CD14-positive monocyte (primary cell): ENCODE results near the gene CASP8. TPM values are rescaled to one million over a fixed set of nuclear protein-coding genes. Genes with fewer than 3 reads are reported as not detected.

ENCODE experiments used
- DNase-seq, 3 donors: peaks; one replicate each; pipeline ENCODE4 v3.0.0-alpha.2; 2011 to 2022
- H2AFZ ChIP-seq: 2 replicates; pipeline ENCODE4 v1.6.0; 2012; ENCODE audit warnings: mild to moderate bottlenecking, low read depth, low read length, inconsistent platforms; ENCODE audit not compliant: insufficient read depth, poor library complexity, severe bottlenecking
- H3K27ac ChIP-seq, 2 donors: 1 replicate in 1 of 2; 2 replicates in 1 of 2; pipeline ENCODE4 v1.5.1; 2012 to 2013; ENCODE audit warnings: low read length in 2 of 2, control low read depth in 1 of 2, inconsistent platforms in 1 of 2, low read depth in 1 of 2, mild to moderate bottlenecking in 1 of 2
- H3K27me3 ChIP-seq, 2 donors: one replicate each; pipeline versions ENCODE4 v1.6.0 to v1.6.1; 2011 to 2013; ENCODE audit warnings: low read length in 2 of 2; ENCODE audit not compliant: control insufficient read depth in 2 of 2, insufficient read depth in 2 of 2
- H3K36me3 ChIP-seq, 2 donors: replicated peaks in 1 of 2; 1 replicate in 1 of 2; 2 replicates in 1 of 2; pipeline versions ENCODE4 v1.5.1 to v1.6.1; 2012 to 2013; ENCODE audit warnings: low read length in 2 of 2, control low read depth in 1 of 2, inconsistent platforms in 1 of 2, mild to moderate bottlenecking in 1 of 2; ENCODE audit not compliant: insufficient read depth in 2 of 2, control insufficient read depth in 1 of 2
- H3K4me1 ChIP-seq, 2 donors: 1 replicate in 1 of 2; 2 replicates in 1 of 2; pipeline versions ENCODE4 v1.5.1 to v1.6.1; 2012 to 2013; ENCODE audit warnings: low read length in 2 of 2, control low read depth in 1 of 2, inconsistent platforms in 1 of 2, mild to moderate bottlenecking in 1 of 2, moderate library complexity in 1 of 2; ENCODE audit not compliant: insufficient read depth in 2 of 2, control insufficient read depth in 1 of 2
- H3K4me2 ChIP-seq: replicated peaks from 2 replicates; pipeline ENCODE3; 2012; ENCODE audit warnings: low read length, moderate library complexity, mild to moderate bottlenecking; ENCODE audit not compliant: poor library complexity, severe bottlenecking; ENCODE audit errors: extremely low read depth
- H3K4me3 ChIP-seq, 3 experiments: fragments of 200-600 bp in 1 of 3; sonication (generic) in 1 of 3; replicated peaks in 1 of 3; 1 replicate in 2 of 3; 2 replicates in 1 of 3; pipeline ENCODE4 v1.5.1; 2011 to 2013; ENCODE audit warnings: low read length in 3 of 3, mild to moderate bottlenecking in 3 of 3, control low read depth in 2 of 3, low read depth in 2 of 3, inconsistent platforms in 1 of 3, moderate library complexity in 1 of 3
- H3K79me2 ChIP-seq: 2 replicates; pipeline ENCODE4 v1.6.0; 2012; ENCODE audit warnings: mild to moderate bottlenecking, control low read depth, inconsistent platforms, low read length, moderate library complexity; ENCODE audit not compliant: insufficient read depth
- H3K9ac ChIP-seq: 2 replicates; pipeline ENCODE4 v1.6.0; 2017; ENCODE audit warnings: low read length, mild to moderate bottlenecking; ENCODE audit not compliant: insufficient read depth, poor library complexity, severe bottlenecking
- H3K9me3 ChIP-seq, 2 donors: replicated peaks in 1 of 2; 1 replicate in 1 of 2; 2 replicates in 1 of 2; pipeline versions ENCODE4 v1.5.1 to v1.6.1; 2012 to 2013; ENCODE audit warnings: low read length in 2 of 2, control low read depth in 1 of 2; ENCODE audit not compliant: control insufficient read depth in 1 of 2, insufficient read depth in 1 of 2
- H4K20me1 ChIP-seq: 2 replicates; pipeline ENCODE4 v1.6.0; 2012; ENCODE audit warnings: mild to moderate bottlenecking, low read length, control low read depth, moderate library complexity; ENCODE audit not compliant: insufficient read depth
- H3K27ac Mint-ChIP-seq, 7 donors: one replicate each; pipeline ENCODE4 v1.8.0; 2020; ENCODE audit warnings: mild to moderate bottlenecking in 7 of 7, mixed read lengths in 7 of 7, moderate library complexity in 6 of 7, inconsistent platforms in 2 of 7
- H3K27me3 Mint-ChIP-seq, 3 donors: one replicate each; pipeline ENCODE4 v1.8.0; 2021 to 2022; ENCODE audit warnings: low read depth in 3 of 3, mild to moderate bottlenecking in 3 of 3, mixed read lengths in 3 of 3, moderate library complexity in 3 of 3, inconsistent platforms in 1 of 3
- H3K36me3 Mint-ChIP-seq, 2 donors: one replicate each; pipeline ENCODE4 v1.8.0; 2020; ENCODE audit warnings: mixed read lengths in 2 of 2, inconsistent platforms in 1 of 2, mild to moderate bottlenecking in 1 of 2
- H3K4me1 Mint-ChIP-seq: one replicate; pipeline ENCODE4 v1.8.0; 2020; ENCODE audit warnings: mild to moderate bottlenecking, mixed read lengths
- H3K4me3 Mint-ChIP-seq, 2 donors: one replicate each; pipeline ENCODE4 v1.8.0; 2020; ENCODE audit warnings: mild to moderate bottlenecking in 2 of 2, mixed read lengths in 2 of 2, moderate library complexity in 1 of 2
- H3K9me3 Mint-ChIP-seq, 7 donors: one replicate each; pipeline ENCODE4 v1.8.0; 2020 to 2022; ENCODE audit warnings: mixed read lengths in 7 of 7, mild to moderate bottlenecking in 6 of 7, moderate library complexity in 6 of 7, inconsistent platforms in 2 of 7
- CTCF ChIP-seq: fragments of 200-600 bp; IDR thresholded peaks from one replicate; pipeline ENCODE4 v1.8.0; 2022; ENCODE audit warnings: antibody characterized with exemption, mild to moderate bottlenecking
- WGBS: methylation state at CpG from one replicate; pipeline ENCODE4 v1.1.5; 2013; ENCODE audit warnings: missing lambda C conversion rate; ENCODE audit not compliant: insufficient coverage; 5-methylcytosine and 5-hydroxymethylcytosine counted together
- intact Hi-C, 2 donors: fragments of 100-400 bp; cut with micrococcal nuclease; formaldehyde crosslinking; loops; one replicate each; pipeline versions ENCODE4 v1.15.0 to v1.15.1; 2023
- polyA plus RNA-seq, 3 donors: library from polyadenylated mRNA; depleted of rRNA in 1 of 3; unstranded in 2 of 3; stranded (reverse) in 1 of 3; fragments of 300-500 nt in 2 of 3; fragments of >200 nt in 1 of 3; fragmentation: Illumina TruSeq in 2 of 3; gene quantifications; 1 replicate in 2 of 3; 2 replicates in 1 of 3; pipeline ENCODE4 v1.2.3, GENCODE V29; 2012 to 2021
- small RNA-seq: library from RNA; depleted of rRNA; stranded (forward); fragments of <200 nt; gene quantifications from one replicate; pipeline ENCODE3, GENCODE V24; 2012; ENCODE audit warnings: low read depth; ENCODE audit not compliant: insufficient read length

The CASP8 gene
- polyA plus RNA-seq, 3 donors: 40.0 to 123 (median 80.7) TPM

- Histone ChIP-seq H3K4me1 (no peaks in the 10 kb centered on the region), H3K9me3 (peaks cover 0 to 3% of the 10 kb centered on the region in 2 donors), H4K20me1 (no peaks in the 10 kb centered on the region), H3K27me3 (no peaks in the 10 kb centered on the region), H3K36me3 (no peaks in the 10 kb centered on the region), H3K79me2 (no peaks in the 10 kb centered on the region), H3K4me2 (no peak overlapping the region), H3K4me3 (no peak overlapping the region), H3K27ac (no peak overlapping the region), H3K9ac (no peak overlapping the region), H2AFZ (no peak overlapping the region)
- Mint-ChIP-seq H3K9me3 (peaks cover 3 to 20% (median 12%) of the 10 kb centered on the region in 7 donors), H3K4me3 (no peak overlapping the region), H3K36me3 (no peaks in the 10 kb centered on the region), H3K27me3 (peaks cover 0 to 1% (median 0%) of the 10 kb centered on the region in 3 donors), H3K4me1 (no peaks in the 10 kb centered on the region), H3K27ac (no peak overlapping the region)
- intact Hi-C loops: no loop called here
- no peak for TF ChIP-seq CTCF
- no CpG with 5 or more reads among the region's 1 CpG for WGBS
- DNase-seq: no peak
Observed at GRCh38 chr2:201329409-201329808, 69.1 kb downstream of the CASP8 start.

Small RNA genes within 50 kb of the gene (small RNA-seq; reads per million reads assigned to genes)
- gene MTND4LP13: not detected

Other genes starting within 250 kb of the CASP8 start
- gene HYCC2, start 188.9 kb upstream of the CASP8 start, polyA plus RNA-seq: 10 to 100 TPM in 1 of 3 donors, 1 to 10 TPM in 2; 6.8 to 10.2 (median 7.7) TPM
- 100 to 1,000 TPM in 2 of 3 donors, 10 to 100 TPM in 1; 26.3 to 340 (median 313) TPM for gene NDUFB3, start 188.5 kb upstream of the CASP8 start, polyA plus RNA-seq
- 100 to 1,000 TPM in 1 of 3 donors, 10 to 100 TPM in 2; 79.4 to 149 (median 79.5) TPM for gene CFLAR, start 144.4 kb upstream of the CASP8 start, polyA plus RNA-seq
- 10 to 100 TPM; 17.7 to 23.3 (median 18.9) TPM for gene CASP10, start 77.4 kb upstream of the CASP8 start, polyA plus RNA-seq
- gene FLACC1, start 96.8 kb downstream of the CASP8 start, polyA plus RNA-seq: under 1 TPM in 2 of 3 donors, not detected in 1; 0.16 to 0.91 TPM
- 10 to 100 TPM in 2 of 3 donors, 1 to 10 TPM in 1; 7.6 to 16.8 (median 15.3) TPM for gene TRAK2, start 190.9 kb downstream of the CASP8 start, polyA plus RNA-seq
- gene STRADB, start 191.2 kb downstream of the CASP8 start, polyA plus RNA-seq: 10 to 100 TPM in 2 of 3 donors, 1 to 10 TPM in 1; 6.9 to 25.6 (median 22.0) TPM